Panc1 (cell line): ENCODE data around the gene CPS1.

Experiments used
- POLR2AphosphoS5 ChIP-seq: IDR thresholded peaks from 2 replicates; pipeline ENCODE4 v1.6.1; 2012; ENCODE audit warnings: mild to moderate bottlenecking, low read depth, low read length, moderate library complexity
- REST ChIP-seq, 2 experiments: IDR thresholded peaks; 2 replicates each; pipeline ENCODE4 v1.6.1; 2011 to 2012; ENCODE audit warnings: low read depth in 2 of 2, control low read depth in 1 of 2, low read length in 1 of 2, mild to moderate bottlenecking in 1 of 2, moderate library complexity in 1 of 2; ENCODE audit not compliant: insufficient read depth in 1 of 2
- TF ChIP-seq, protein P1 (sequence below): fragments of 450-650 bp; IDR thresholded peaks from 2 replicates; pipeline ENCODE4 v1.5.1; 2017; ENCODE audit warnings: mild to moderate bottlenecking

DNA sequence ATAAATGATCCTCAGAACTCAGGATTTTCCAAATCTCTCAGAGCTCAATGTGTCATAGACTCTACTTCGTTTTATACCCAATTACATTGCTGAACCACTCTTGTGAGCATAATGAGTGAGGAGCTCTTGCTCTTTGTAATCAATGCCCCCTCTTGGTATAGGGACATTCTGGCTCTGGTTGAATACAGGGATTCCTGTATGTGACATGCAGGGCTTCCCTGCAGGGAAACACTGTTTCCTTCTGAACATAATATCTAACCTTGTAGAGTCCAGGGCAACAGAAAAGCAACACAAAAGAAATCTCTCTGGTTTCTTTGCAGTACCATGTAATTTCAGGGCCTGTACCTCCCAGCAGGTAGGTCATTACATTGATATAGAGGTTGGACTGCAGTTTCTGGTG, 101.5 kb downstream of the CPS1 start:
- TF ChIP-seq, protein P1, sequence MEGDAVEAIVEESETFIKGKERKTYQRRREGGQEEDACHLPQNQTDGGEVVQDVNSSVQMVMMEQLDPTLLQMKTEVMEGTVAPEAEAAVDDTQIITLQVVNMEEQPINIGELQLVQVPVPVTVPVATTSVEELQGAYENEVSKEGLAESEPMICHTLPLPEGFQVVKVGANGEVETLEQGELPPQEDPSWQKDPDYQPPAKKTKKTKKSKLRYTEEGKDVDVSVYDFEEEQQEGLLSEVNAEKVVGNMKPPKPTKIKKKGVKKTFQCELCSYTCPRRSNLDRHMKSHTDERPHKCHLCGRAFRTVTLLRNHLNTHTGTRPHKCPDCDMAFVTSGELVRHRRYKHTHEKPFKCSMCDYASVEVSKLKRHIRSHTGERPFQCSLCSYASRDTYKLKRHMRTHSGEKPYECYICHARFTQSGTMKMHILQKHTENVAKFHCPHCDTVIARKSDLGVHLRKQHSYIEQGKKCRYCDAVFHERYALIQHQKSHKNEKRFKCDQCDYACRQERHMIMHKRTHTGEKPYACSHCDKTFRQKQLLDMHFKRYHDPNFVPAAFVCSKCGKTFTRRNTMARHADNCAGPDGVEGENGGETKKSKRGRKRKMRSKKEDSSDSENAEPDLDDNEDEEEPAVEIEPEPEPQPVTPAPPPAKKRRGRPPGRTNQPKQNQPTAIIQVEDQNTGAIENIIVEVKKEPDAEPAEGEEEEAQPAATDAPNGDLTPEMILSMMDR, result no peak
- TF ChIP-seq REST (IDR thresholded peaks at IDR 0.05; ENCODE audit: insufficient read depth in 1 of 2, low read depth in 2 of 2, low read length in 1 of 2), result no peak
- TF ChIP-seq POLR2AphosphoS5, result no peak
